Measurements from ENCODE around the gene CYSTM1.

Gene CYSTM1

DNA sequence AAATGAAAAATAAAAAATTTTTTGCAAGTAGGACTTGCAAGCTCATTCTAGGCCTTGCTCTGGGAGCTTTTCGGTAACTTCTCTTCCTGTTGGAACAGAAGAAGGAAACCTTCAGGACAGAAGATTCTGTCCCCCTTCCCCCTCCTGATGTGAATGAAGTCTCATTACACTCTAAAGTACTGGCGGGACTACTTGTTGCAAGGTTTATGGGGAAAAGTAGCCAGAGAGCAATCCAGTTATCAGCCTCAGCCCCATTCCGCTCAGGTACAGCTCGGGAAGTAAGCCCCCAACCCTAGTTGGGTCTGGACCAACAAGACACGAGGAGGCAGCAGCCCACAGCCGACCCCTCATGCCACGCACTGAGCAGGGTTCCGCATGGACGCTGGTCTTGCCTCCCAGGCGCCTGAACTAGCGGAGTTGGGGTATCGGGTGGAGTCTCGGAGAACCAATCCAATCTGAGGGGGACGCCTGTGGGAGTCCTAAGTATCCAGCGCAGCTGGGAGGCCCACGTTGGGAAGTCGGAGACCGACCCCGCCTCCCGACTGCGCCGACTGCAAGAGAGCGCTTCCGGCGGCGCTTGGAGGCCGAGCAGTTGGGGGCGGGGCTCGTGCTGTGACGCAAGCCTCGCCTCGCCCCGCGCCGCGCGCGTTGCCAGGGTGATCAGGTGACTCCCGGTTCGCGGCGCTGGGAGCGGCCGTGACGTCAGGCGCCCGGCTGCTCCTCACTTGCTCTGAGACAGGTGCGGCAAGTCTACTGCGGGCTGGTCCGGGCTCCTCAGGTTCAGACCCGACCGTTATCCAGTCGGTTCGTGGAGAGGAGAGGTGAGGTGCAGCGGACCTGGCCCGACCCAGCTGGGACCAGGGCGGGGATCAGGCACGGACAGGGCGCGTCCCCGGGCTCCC is at the start of gene CYSTM1 (continued):
- TF ChIP-seq, protein P1, sequence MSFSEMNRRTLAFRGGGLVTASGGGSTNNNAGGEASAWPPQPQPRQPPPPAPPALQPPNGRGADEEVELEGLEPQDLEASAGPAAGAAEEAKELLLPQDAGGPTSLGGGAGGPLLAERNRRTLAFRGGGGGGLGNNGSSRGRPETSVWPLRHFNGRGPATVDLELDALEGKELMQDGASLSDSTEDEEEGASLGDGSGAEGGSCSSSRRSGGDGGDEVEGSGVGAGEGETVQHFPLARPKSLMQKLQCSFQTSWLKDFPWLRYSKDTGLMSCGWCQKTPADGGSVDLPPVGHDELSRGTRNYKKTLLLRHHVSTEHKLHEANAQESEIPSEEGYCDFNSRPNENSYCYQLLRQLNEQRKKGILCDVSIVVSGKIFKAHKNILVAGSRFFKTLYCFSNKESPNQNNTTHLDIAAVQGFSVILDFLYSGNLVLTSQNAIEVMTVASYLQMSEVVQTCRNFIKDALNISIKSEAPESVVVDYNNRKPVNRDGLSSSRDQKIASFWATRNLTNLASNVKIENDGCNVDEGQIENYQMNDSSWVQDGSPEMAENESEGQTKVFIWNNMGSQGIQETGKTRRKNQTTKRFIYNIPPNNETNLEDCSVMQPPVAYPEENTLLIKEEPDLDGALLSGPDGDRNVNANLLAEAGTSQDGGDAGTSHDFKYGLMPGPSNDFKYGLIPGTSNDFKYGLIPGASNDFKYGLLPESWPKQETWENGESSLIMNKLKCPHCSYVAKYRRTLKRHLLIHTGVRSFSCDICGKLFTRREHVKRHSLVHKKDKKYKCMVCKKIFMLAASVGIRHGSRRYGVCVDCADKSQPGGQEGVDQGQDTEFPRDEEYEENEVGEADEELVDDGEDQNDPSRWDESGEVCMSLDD (tag by site-specific recombination; IDR thresholded peaks at IDR 0.05), result peak; percentile 90
- TF ChIP-seq ZNF76 (tag by site-specific recombination; IDR thresholded peaks at IDR 0.05; ENCODE audit: borderline replicate concordance, low read depth) (peak; percentile 41; the same call in 1 of the 2 replicates), GLIS2 (tag by site-specific recombination; IDR thresholded peaks at IDR 0.05) (peak; percentile 68), KLF8 (tag by site-specific recombination; IDR thresholded peaks at IDR 0.05) (peak; percentile 68; the same call in 1 of the 2 replicates), SCRT1 (tag by site-specific recombination; IDR thresholded peaks at IDR 0.05; ENCODE audit: borderline replicate concordance) (peak; percentile 87), KLF7 (tag by site-specific recombination; IDR thresholded peaks at IDR 0.05; ENCODE audit: borderline replicate concordance) (peak; percentile 48; the same call in 1 of the 2 replicates), ZNF843 (tag by site-specific recombination; IDR thresholded peaks at IDR 0.05) (no peak), ZNF561 (tag by site-specific recombination; IDR thresholded peaks at IDR 0.05; ENCODE audit: borderline replicate concordance) (peak; percentile 15; the same call in 1 of the 2 replicates), ZNF629 (tag by site-specific recombination; IDR thresholded peaks at IDR 0.05) (peak; percentile 99), SP7 (tag by site-specific recombination; IDR thresholded peaks at IDR 0.05) (peak; percentile 54), WT1 (tag by site-specific recombination; IDR thresholded peaks at IDR 0.05) (0 out of 2 replicates have a peak, but pooled peaks have one; percentile 58), ZNF335 (tag by site-specific recombination; conservative IDR thresholded peaks at IDR 0.05) (peak; percentile 88)
- TF ChIP-seq, protein P2, sequence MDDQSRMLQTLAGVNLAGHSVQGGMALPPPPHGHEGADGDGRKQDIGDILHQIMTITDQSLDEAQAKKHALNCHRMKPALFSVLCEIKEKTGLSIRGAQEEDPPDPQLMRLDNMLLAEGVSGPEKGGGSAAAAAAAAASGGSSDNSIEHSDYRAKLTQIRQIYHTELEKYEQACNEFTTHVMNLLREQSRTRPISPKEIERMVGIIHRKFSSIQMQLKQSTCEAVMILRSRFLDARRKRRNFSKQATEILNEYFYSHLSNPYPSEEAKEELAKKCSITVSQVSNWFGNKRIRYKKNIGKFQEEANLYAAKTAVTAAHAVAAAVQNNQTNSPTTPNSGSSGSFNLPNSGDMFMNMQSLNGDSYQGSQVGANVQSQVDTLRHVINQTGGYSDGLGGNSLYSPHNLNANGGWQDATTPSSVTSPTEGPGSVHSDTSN (CRISPR knock-in tag; IDR thresholded peaks at IDR 0.05), result no peak
- TF ChIP-seq, protein P3, sequence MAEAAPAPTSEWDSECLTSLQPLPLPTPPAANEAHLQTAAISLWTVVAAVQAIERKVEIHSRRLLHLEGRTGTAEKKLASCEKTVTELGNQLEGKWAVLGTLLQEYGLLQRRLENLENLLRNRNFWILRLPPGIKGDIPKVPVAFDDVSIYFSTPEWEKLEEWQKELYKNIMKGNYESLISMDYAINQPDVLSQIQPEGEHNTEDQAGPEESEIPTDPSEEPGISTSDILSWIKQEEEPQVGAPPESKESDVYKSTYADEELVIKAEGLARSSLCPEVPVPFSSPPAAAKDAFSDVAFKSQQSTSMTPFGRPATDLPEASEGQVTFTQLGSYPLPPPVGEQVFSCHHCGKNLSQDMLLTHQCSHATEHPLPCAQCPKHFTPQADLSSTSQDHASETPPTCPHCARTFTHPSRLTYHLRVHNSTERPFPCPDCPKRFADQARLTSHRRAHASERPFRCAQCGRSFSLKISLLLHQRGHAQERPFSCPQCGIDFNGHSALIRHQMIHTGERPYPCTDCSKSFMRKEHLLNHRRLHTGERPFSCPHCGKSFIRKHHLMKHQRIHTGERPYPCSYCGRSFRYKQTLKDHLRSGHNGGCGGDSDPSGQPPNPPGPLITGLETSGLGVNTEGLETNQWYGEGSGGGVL (tag by site-specific recombination; IDR thresholded peaks at IDR 0.05), result no peak
- TF ChIP-seq, protein P4, sequence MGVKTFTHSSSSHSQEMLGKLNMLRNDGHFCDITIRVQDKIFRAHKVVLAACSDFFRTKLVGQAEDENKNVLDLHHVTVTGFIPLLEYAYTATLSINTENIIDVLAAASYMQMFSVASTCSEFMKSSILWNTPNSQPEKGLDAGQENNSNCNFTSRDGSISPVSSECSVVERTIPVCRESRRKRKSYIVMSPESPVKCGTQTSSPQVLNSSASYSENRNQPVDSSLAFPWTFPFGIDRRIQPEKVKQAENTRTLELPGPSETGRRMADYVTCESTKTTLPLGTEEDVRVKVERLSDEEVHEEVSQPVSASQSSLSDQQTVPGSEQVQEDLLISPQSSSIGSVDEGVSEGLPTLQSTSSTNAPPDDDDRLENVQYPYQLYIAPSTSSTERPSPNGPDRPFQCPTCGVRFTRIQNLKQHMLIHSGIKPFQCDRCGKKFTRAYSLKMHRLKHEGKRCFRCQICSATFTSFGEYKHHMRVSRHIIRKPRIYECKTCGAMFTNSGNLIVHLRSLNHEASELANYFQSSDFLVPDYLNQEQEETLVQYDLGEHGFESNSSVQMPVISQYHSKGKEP (tag by site-specific recombination; IDR thresholded peaks at IDR 0.05), result peak; percentile 59
- TF ChIP-seq, protein P5, sequence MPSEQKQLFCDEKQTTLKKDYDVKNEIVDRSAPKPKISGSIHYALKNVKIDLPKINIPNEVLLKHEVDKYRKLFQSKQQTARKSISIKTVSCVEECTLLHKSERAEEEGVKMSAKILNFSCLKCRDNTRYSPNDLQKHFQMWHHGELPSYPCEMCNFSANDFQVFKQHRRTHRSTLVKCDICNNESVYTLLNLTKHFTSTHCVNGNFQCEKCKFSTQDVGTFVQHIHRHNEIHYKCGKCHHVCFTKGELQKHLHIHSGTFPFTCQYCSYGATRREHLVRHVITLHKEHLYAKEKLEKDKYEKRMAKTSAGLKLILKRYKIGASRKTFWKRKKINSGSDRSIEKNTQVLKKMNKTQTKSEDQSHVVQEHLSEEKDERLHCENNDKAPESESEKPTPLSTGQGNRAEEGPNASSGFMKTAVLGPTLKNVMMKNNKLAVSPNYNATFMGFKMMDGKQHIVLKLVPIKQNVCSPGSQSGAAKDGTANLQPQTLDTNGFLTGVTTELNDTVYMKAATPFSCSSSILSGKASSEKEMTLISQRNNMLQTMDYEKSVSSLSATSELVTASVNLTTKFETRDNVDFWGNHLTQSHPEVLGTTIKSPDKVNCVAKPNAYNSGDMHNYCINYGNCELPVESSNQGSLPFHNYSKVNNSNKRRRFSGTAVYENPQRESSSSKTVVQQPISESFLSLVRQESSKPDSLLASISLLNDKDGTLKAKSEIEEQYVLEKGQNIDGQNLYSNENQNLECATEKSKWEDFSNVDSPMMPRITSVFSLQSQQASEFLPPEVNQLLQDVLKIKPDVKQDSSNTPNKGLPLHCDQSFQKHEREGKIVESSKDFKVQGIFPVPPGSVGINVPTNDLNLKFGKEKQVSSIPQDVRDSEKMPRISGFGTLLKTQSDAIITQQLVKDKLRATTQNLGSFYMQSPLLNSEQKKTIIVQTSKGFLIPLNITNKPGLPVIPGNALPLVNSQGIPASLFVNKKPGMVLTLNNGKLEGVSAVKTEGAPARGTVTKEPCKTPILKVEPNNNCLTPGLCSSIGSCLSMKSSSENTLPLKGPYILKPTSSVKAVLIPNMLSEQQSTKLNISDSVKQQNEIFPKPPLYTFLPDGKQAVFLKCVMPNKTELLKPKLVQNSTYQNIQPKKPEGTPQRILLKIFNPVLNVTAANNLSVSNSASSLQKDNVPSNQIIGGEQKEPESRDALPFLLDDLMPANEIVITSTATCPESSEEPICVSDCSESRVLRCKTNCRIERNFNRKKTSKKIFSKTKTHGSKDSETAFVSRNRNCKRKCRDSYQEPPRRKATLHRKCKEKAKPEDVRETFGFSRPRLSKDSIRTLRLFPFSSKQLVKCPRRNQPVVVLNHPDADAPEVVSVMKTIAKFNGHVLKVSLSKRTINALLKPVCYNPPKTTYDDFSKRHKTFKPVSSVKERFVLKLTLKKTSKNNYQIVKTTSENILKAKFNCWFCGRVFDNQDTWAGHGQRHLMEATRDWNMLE (tag by site-specific recombination; conservative IDR thresholded peaks at IDR 0.05; ENCODE audit: low read depth), result peak; percentile 32
- TF ChIP-seq, protein P6, sequence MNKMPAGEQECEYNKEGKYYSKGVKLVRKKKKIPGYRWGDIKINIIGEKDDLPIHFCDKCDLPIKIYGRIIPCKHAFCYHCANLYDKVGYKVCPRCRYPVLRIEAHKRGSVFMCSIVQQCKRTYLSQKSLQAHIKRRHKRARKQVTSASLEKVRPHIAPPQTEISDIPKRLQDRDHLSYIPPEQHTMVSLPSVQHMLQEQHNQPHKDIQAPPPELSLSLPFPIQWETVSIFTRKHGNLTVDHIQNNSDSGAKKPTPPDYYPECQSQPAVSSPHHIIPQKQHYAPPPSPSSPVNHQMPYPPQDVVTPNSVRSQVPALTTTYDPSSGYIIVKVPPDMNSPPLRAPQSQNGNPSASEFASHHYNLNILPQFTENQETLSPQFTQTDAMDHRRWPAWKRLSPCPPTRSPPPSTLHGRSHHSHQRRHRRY (tag by site-specific recombination; IDR thresholded peaks at IDR 0.05), result no peak
